ENCODE results near the gene TCP11.

DNA sequence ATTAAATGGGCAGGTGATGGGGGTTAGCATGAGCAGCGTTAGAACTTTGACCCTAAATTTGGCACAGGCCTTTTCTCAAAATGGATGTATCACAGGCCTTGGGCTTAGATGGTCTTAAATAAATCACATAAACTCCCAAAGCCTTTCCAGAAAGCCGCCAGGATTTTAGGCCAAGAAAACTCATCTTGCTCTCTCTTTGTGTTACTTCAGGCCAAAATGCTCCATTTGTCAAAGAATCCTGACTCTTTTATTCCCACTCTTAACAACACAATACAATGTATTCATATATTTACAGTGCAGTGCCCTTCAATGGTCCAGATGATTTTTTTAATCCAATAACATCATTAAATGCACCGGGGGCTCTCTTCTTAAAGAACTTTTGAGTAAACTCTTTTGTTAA, 5.9 kb upstream of the TCP11 start:
- TF ChIP-seq, protein P1, sequence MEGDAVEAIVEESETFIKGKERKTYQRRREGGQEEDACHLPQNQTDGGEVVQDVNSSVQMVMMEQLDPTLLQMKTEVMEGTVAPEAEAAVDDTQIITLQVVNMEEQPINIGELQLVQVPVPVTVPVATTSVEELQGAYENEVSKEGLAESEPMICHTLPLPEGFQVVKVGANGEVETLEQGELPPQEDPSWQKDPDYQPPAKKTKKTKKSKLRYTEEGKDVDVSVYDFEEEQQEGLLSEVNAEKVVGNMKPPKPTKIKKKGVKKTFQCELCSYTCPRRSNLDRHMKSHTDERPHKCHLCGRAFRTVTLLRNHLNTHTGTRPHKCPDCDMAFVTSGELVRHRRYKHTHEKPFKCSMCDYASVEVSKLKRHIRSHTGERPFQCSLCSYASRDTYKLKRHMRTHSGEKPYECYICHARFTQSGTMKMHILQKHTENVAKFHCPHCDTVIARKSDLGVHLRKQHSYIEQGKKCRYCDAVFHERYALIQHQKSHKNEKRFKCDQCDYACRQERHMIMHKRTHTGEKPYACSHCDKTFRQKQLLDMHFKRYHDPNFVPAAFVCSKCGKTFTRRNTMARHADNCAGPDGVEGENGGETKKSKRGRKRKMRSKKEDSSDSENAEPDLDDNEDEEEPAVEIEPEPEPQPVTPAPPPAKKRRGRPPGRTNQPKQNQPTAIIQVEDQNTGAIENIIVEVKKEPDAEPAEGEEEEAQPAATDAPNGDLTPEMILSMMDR (IDR thresholded peaks at IDR 0.05) = no peak
- no peak for TF ChIP-seq POLR2A (IDR thresholded peaks at IDR 0.05)

Data from Peyer's patch (tissue), 4 donors.